GM12878 (cell line): ENCODE measurements around the gene ACSS1. TPM values are rescaled to one million over a fixed set of nuclear protein-coding genes. Genes with fewer than 3 reads are reported as not detected.

Experiments used
- ATAC-seq: fragments of 200-7000 bp; cut with Tn5 transposase; 3 replicates; pipeline ENCODE4 v1.9.1; 2020; ENCODE audit warnings: mild to moderate bottlenecking, moderate library complexity
- BruUV-seq: library from RNA; stranded (reverse); fragments of 400-500 nt; replicated peaks from 2 replicates; lab custom pipeline; 2021; lab: Mats Ljungman, UMichigan
- CTCF ChIA-PET: fragments of 300-600 bp; sonication (Branson Sonifier 250); formaldehyde crosslinking; extraction: SDS; loops from one replicate; lab custom pipeline; 2021; ENCODE audit warnings: inconsistent platforms; lab: Yijun Ruan, JAX
- POLR2A ChIA-PET: fragments of 350-600 bp; formaldehyde crosslinking; extraction: SDS; loops from one replicate; lab custom pipeline; 2021; ENCODE audit warnings: inconsistent platforms; lab: Charles Lee
- RAD21 ChIA-PET: fragments of 300-600 bp; sonication (Branson Sonifier 250); formaldehyde crosslinking; loops from one replicate; lab custom pipeline; 2023; ENCODE audit warnings: antibody characterized with exemption; ENCODE audit not compliant: unreplicated experiment; lab: Charles Lee
- SMC1A ChIA-PET: fragments of 300-600 bp; sonication (Branson Sonifier 250); formaldehyde crosslinking; loops from one replicate; lab custom pipeline; 2023; ENCODE audit not compliant: unreplicated experiment, uncharacterized antibody; lab: Charles Lee
- DNase-seq: peaks from one replicate; pipeline ENCODE4 v3.0.0-alpha.2; 2011; ENCODE audit warnings: low read depth, low spot score
- FAIRE-seq: peaks from 3 replicates; lab custom pipeline; 2011; peaks lifted over from hg19 to GRCh38; lab: Jason Lieb, UNC
- H2AFZ ChIP-seq: 2 replicates; pipeline ENCODE4 v1.6.0; 2011; ENCODE audit warnings: low read depth, low read length, control low read depth; ENCODE audit not compliant: control insufficient read depth
- H3K27ac ChIP-seq: 2 replicates; pipeline ENCODE4 v1.5.1; 2011; ENCODE audit warnings: control low read depth; ENCODE audit not compliant: control insufficient read depth, insufficient read depth
- H3K27me3 ChIP-seq, 2 experiments: replicated peaks in 1 of 2; 2 replicates each; pipeline versions ENCODE4 v1.6.0 to v1.6.1; 2011; ENCODE audit warnings: low read length in 1 of 2; ENCODE audit not compliant: control insufficient read depth in 2 of 2, insufficient read depth in 2 of 2
- H3K36me3 ChIP-seq, 2 experiments: 2 replicates each; pipeline ENCODE4 v1.5.1; 2011; ENCODE audit warnings: low read length in 1 of 2; ENCODE audit not compliant: control insufficient read depth in 2 of 2, insufficient read depth in 2 of 2
- H3K4me1 ChIP-seq: 2 replicates; pipeline ENCODE4 v1.6.1; 2011; ENCODE audit warnings: mild to moderate bottlenecking, low read length, moderate library complexity, mixed read lengths; ENCODE audit not compliant: control insufficient read depth, insufficient read depth
- H3K4me2 ChIP-seq: 2 replicates; pipeline ENCODE4 v1.6.0; 2011; ENCODE audit warnings: control low read depth; ENCODE audit not compliant: control insufficient read depth, insufficient read depth
- H3K4me3 ChIP-seq: fragments of 200-600 bp; sonication (generic); 2 replicates; pipeline ENCODE4 v1.5.1; 2016
- H3K79me2 ChIP-seq: 2 replicates; pipeline ENCODE4 v1.6.0; 2011; ENCODE audit warnings: low read length; ENCODE audit not compliant: control insufficient read depth, insufficient read depth
- H3K9ac ChIP-seq: 2 replicates; pipeline ENCODE4 v1.8.0; 2011; ENCODE audit warnings: low read length, control low read depth, mixed read lengths; ENCODE audit not compliant: control insufficient read depth, insufficient read depth
- H3K9me3 ChIP-seq: replicated peaks from 3 replicates; pipeline ENCODE4 v1.5.1; 2011; ENCODE audit warnings: mild to moderate bottlenecking, low read length; ENCODE audit not compliant: control insufficient read depth, insufficient read depth
- H4K20me1 ChIP-seq: 2 replicates; pipeline ENCODE4 v1.6.0; 2011; ENCODE audit not compliant: control insufficient read depth, insufficient read depth
- SRF ChIP-seq, 2 experiments: IDR thresholded peaks; 2 replicates each; pipeline ENCODE4 v1.6.1; 2011; ENCODE audit warnings: low read depth in 2 of 2, low read length in 2 of 2, mild to moderate bottlenecking in 1 of 2, moderate library complexity in 1 of 2
- ZNF592 ChIP-seq: fragments of 450-650 bp; IDR thresholded peaks from 2 replicates; pipeline ENCODE4 v1.6.1; 2017; ENCODE audit warnings: mild to moderate bottlenecking, moderate library complexity
- WGBS: methylation state at CpG from one replicate; pipeline ENCODE4 v1.1.6; 2016; ENCODE audit warnings: low lambda C conversion rate; ENCODE audit not compliant: insufficient replicate concordance, insufficient coverage; ENCODE audit errors: missing lambda C conversion rate; 5-methylcytosine and 5-hydroxymethylcytosine counted together
- in situ Hi-C: fragments of 300-500 bp; cut with MboI; formaldehyde crosslinking; loops from 9 replicates; pipeline ENCODE4 v1.14.3; 2018; ENCODE audit warnings: mixed read lengths
- intact Hi-C: fragments of 100-400 bp; cut with micrococcal nuclease; formaldehyde crosslinking; loops from one replicate; pipeline ENCODE4 v1.14.2; 2022; ENCODE audit not compliant: unreplicated experiment
- polyA plus RNA-seq, 11 experiments: library from polyadenylated mRNA; depleted of rRNA in 4 of 11; unstranded in 6 of 11; stranded (reverse) in 5 of 11; fragments of >200 nt; fragmentation: Nextera tagmentation in 4 of 11; fragmentation: Illumina TruSeq in 1 of 11; extraction: Ambion mirVana in 4 of 11; extraction: Trizol in 1 of 11; gene quantifications; 1 replicate in 1 of 11; 2 replicates in 10 of 11; pipeline versions ENCODE4 v1.2.1 to v1.2.3, GENCODE V29; 2011 to 2016; ENCODE audit warnings: inconsistent platforms in 2 of 11, missing spikeins in 2 of 11, low read depth in 1 of 11
- total RNA-seq, 4 experiments: library from RNA; depleted of rRNA in 3 of 4; stranded (reverse); fragments of >200 nt in 3 of 4; fragmentation: Illumina TruSeq in 1 of 4; extraction: Trizol in 1 of 4; gene quantifications; 2 replicates each; pipeline versions ENCODE4 v1.2.1 to v1.2.3, GENCODE V29; 2013 to 2021

ACSS1 gene
- total and polyA plus RNA-seq, 10 of the 15 experiments (the other 5 are each of a cell fraction or from before 2014, with no cell fraction given): 1.3 to 44.9 (median 31.1) TPM

GRCh38 chr20:25054096-25054820, 3.7 kb downstream of the ACSS1 start:
- in situ Hi-C loops (loop anchor here (10.0 to 25.0 kb wide), 2 partner anchors 351 to 1692 kb away; partner anchors contain the start of genes GINS1, GZF1 and NXT1), intact Hi-C loops (no loop called here)
- peaks cover 54% of the 10 kb centered on the region for H3K4me1 ChIP-seq
- no peak for TF ChIP-seq SRF (IDR thresholded peaks at IDR 0.05; ENCODE audit: low read depth in 2 of 2, low read length in 2 of 2)
- TF ChIP-seq ZNF592: 0 out of 2 replicates have a peak, but pooled peaks have one; percentile 51
- H3K4me3 ChIP-seq: peak overlapping the region; percentile 45; the same call in 1 of the 2 replicates
- SMC1A ChIA-PET: interaction anchor here (0.7 to 2.6 kb wide), 6 partner anchors 8 to 193 kb away, joined by 3 to 13 read pairs (median 4); partner anchors contain the start of gene PYGB
- RAD21 ChIA-PET: interaction anchor here (1.0 to 1.9 kb wide), 4 partner anchors 10 to 62 kb away, joined by 3 to 6 read pairs (median 5); no protein-coding TSS in a partner anchor
- FAIRE-seq: no peak
- BruUV-seq: no TSS peak
- ATAC-seq: no peak
- DNase-seq: no peak
- peaks cover 27% of the 10 kb centered on the region for H3K79me2 ChIP-seq
- H3K9ac ChIP-seq: no peak overlapping the region
- peaks cover 5% of the 10 kb centered on the region; the same call in 1 of the 2 replicates for H4K20me1 ChIP-seq
- H3K9me3 ChIP-seq: no peaks in the 10 kb centered on the region
- no peak overlapping the region for H2AFZ ChIP-seq
- POLR2A ChIA-PET: interaction anchor here (0.6 to 1.0 kb wide), 4 partner anchors 18 to 71 kb away, joined by 3 to 4 read pairs (median 3); no protein-coding TSS in a partner anchor
- peak overlapping the region; percentile 89 for H3K4me2 ChIP-seq
- H3K27ac ChIP-seq: no peak overlapping the region
- no peaks in the 10 kb centered on the region for H3K27me3 ChIP-seq
- CTCF ChIA-PET: interaction anchor here (1.0 to 12.6 kb wide), 5 partner anchors 9 to 60 kb away, joined by 3 to 244 read pairs (median 4); partner anchors contain the start of gene APMAP
- WGBS: 66% methylated on average over 3 of the region's 3 CpGs
- no peaks in the 10 kb centered on the region for H3K36me3 ChIP-seq
